Measurements from ENCODE around the gene CCDC167. TPM values are rescaled to one million over a fixed set of nuclear protein-coding genes. Genes with fewer than 3 reads are reported as not detected.

The CCDC167 gene
- total RNA-seq, 1 experiment from 2014 or later: 31.5 TPM

GRCh38 chr6:37483252-37483901 lies 16.3 kb downstream of the CCDC167 start:
- intact Hi-C loops (cut with micrococcal nuclease; ENCODE audit: unreplicated experiment): loop anchor here (10.0 kb wide), 1 partner anchor 1091 kb away; no protein-coding TSS in a partner anchor
- no peak overlapping the region for H3K27ac ChIP-seq (ENCODE audit: low read depth, low read length, poor library complexity, severe bottlenecking)
- H3K27me3 ChIP-seq (replicated peaks; ENCODE audit: insufficient read depth, low read depth, low read length, poor library complexity): no peaks in the 10 kb centered on the region
- ChIA-PET POLR2A (ENCODE audit: low non-redundant PET) (interaction anchor here (0.6 kb wide), 1 partner anchor 1084 kb away, joined by 3 read pairs; no protein-coding TSS in a partner anchor), CTCF (no interaction called here)
- H3K4me1 ChIP-seq (ENCODE audit: insufficient read depth, low read length, poor library complexity, severe bottlenecking): peaks cover 4% of the 10 kb centered on the region
- no peak overlapping the region for H3K4me3 ChIP-seq (ENCODE audit: low read depth, low read length, poor library complexity, severe bottlenecking)
- TF ChIP-seq, protein P1, sequence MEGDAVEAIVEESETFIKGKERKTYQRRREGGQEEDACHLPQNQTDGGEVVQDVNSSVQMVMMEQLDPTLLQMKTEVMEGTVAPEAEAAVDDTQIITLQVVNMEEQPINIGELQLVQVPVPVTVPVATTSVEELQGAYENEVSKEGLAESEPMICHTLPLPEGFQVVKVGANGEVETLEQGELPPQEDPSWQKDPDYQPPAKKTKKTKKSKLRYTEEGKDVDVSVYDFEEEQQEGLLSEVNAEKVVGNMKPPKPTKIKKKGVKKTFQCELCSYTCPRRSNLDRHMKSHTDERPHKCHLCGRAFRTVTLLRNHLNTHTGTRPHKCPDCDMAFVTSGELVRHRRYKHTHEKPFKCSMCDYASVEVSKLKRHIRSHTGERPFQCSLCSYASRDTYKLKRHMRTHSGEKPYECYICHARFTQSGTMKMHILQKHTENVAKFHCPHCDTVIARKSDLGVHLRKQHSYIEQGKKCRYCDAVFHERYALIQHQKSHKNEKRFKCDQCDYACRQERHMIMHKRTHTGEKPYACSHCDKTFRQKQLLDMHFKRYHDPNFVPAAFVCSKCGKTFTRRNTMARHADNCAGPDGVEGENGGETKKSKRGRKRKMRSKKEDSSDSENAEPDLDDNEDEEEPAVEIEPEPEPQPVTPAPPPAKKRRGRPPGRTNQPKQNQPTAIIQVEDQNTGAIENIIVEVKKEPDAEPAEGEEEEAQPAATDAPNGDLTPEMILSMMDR (conservative IDR thresholded peaks at IDR 0.05; ENCODE audit: low read depth, low read length): no peak
- no peak for TF ChIP-seq EZH2 (IDR thresholded peaks at IDR 0.05; ENCODE audit: borderline replicate concordance, low read depth, low read length, poor library complexity, severe bottlenecking)
- no TSS peak for BruUV-seq (replicated peaks)
- peaks cover 6% of the 10 kb centered on the region for H3K36me3 ChIP-seq (ENCODE audit: insufficient read depth, low read length, poor library complexity, severe bottlenecking)
- DNase-seq (ENCODE audit: low spot score): no peak
- no peaks in the 10 kb centered on the region for H3K9me3 ChIP-seq (ENCODE audit: low read depth, low read length, poor library complexity, severe bottlenecking)

- H3K4me1 ChIP-seq (ENCODE audit: insufficient read depth, low read length, poor library complexity, severe bottlenecking): peaks cover under 1% of the 10 kb centered on the region
Observed at GRCh38 chr6:37482606-37483251, 17.0 kb downstream of the CCDC167 start.

GRCh38 chr6:37481711-37482605 lies 17.7 kb downstream of the CCDC167 start:
- H3K9me3 ChIP-seq (ENCODE audit: low read depth, low read length, poor library complexity, severe bottlenecking): no peaks in the 10 kb centered on the region
- no peaks in the 10 kb centered on the region for H3K27me3 ChIP-seq (replicated peaks; ENCODE audit: insufficient read depth, low read depth, low read length, poor library complexity)
- DNase-seq (ENCODE audit: low spot score): no peak
- ChIA-PET CTCF (no interaction called here), POLR2A (ENCODE audit: low non-redundant PET) (no interaction called here)
- H3K4me1 ChIP-seq (ENCODE audit: insufficient read depth, low read length, poor library complexity, severe bottlenecking): no peaks in the 10 kb centered on the region
- peaks cover 6% of the 10 kb centered on the region for H3K36me3 ChIP-seq (ENCODE audit: insufficient read depth, low read length, poor library complexity, severe bottlenecking)
- H3K27ac ChIP-seq (ENCODE audit: low read depth, low read length, poor library complexity, severe bottlenecking): no peak overlapping the region
- no peak for TF ChIP-seq EZH2 (IDR thresholded peaks at IDR 0.05; ENCODE audit: borderline replicate concordance, low read depth, low read length, poor library complexity, severe bottlenecking)
- TF ChIP-seq, protein P1 (conservative IDR thresholded peaks at IDR 0.05; ENCODE audit: low read depth, low read length): no peak
- no peak overlapping the region for H3K4me3 ChIP-seq (ENCODE audit: low read depth, low read length, poor library complexity, severe bottlenecking)
- BruUV-seq (replicated peaks): no TSS peak
- intact Hi-C loops (cut with micrococcal nuclease; ENCODE audit: unreplicated experiment): loop anchor here (10.0 kb wide), 1 partner anchor 1093 kb away; no protein-coding TSS in a partner anchor

More at GRCh38 chr6:37482606-37483251, 17.0 kb downstream of the CCDC167 start:
- Histone ChIP-seq H3K4me3 (ENCODE audit: low read depth, low read length, poor library complexity, severe bottlenecking) (no peak overlapping the region), H3K27ac (ENCODE audit: low read depth, low read length, poor library complexity, severe bottlenecking) (no peak overlapping the region), H3K36me3 (ENCODE audit: insufficient read depth, low read length, poor library complexity, severe bottlenecking) (peaks cover 6% of the 10 kb centered on the region), H3K27me3 (replicated peaks; ENCODE audit: insufficient read depth, low read depth, low read length, poor library complexity) (no peaks in the 10 kb centered on the region), H3K9me3 (ENCODE audit: low read depth, low read length, poor library complexity, severe bottlenecking) (no peaks in the 10 kb centered on the region)
- TF ChIP-seq EZH2 (IDR thresholded peaks at IDR 0.05; ENCODE audit: borderline replicate concordance, low read depth, low read length, poor library complexity, severe bottlenecking): no peak
- TF ChIP-seq, protein P1 (conservative IDR thresholded peaks at IDR 0.05; ENCODE audit: low read depth, low read length): no peak
- DNase-seq (ENCODE audit: low spot score): no peak
- ChIA-PET POLR2A (ENCODE audit: low non-redundant PET) (no interaction called here), CTCF (no interaction called here)
- BruUV-seq (replicated peaks): no TSS peak
- intact Hi-C loops (cut with micrococcal nuclease; ENCODE audit: unreplicated experiment): loop anchor here (10.0 kb wide), 1 partner anchor 1092 kb away; no protein-coding TSS in a partner anchor

Data from A673 (cell line).